H9 (cell line): ENCODE data around the gene SMARCE1. TPM values are rescaled to one million over a fixed set of nuclear protein-coding genes. Genes with fewer than 3 reads are reported as not detected.

Source experiments
- DNase-seq: peaks from one replicate; pipeline ENCODE4 v3.0.0-alpha.2; 2017
- H2AFZ ChIP-seq: one replicate; pipeline ENCODE4 v1.6.1; 2013; ENCODE audit warnings: mild to moderate bottlenecking, low read length, control low read depth, moderate library complexity
- H2AK5ac ChIP-seq: 2 replicates; pipeline ENCODE4 v1.6.1; 2013; ENCODE audit warnings: low read length, control low read depth, mixed read lengths; ENCODE audit not compliant: insufficient read length
- H2BK120ac ChIP-seq: one replicate; pipeline ENCODE4 v1.6.1; 2013; ENCODE audit warnings: low read depth, mild to moderate bottlenecking, low read length, control low read depth, inconsistent platforms; ENCODE audit not compliant: poor library complexity, severe bottlenecking
- H2BK12ac ChIP-seq: 2 replicates; pipeline ENCODE4 v1.6.1; 2013; ENCODE audit warnings: low read length, control low read depth, mixed read lengths, low read depth; ENCODE audit not compliant: insufficient read length
- H2BK15ac ChIP-seq: 2 replicates; pipeline ENCODE4 v1.6.1; 2013; ENCODE audit warnings: low read depth, low read length, control low read depth
- H2BK20ac ChIP-seq: one replicate; pipeline ENCODE4 v1.6.1; 2013; ENCODE audit warnings: low read depth, mild to moderate bottlenecking, low read length, control low read depth, inconsistent platforms; ENCODE audit not compliant: poor library complexity, severe bottlenecking
- H2BK5ac ChIP-seq: 2 replicates; pipeline ENCODE4 v1.6.1; 2013; ENCODE audit warnings: low read length, control low read depth, mixed read lengths; ENCODE audit not compliant: insufficient read length
- H3K14ac ChIP-seq: 2 replicates; pipeline ENCODE4 v1.6.1; 2013; ENCODE audit warnings: low read length, control low read depth; ENCODE audit not compliant: insufficient read depth
- H3K18ac ChIP-seq: 2 replicates; pipeline ENCODE4 v1.6.1; 2013; ENCODE audit warnings: low read depth, mild to moderate bottlenecking, mixed read lengths, low read length, control low read depth; ENCODE audit not compliant: insufficient read length
- H3K23ac ChIP-seq: 2 replicates; pipeline ENCODE4 v1.6.1; 2013; ENCODE audit warnings: low read length, control low read depth, mixed read lengths, low read depth; ENCODE audit not compliant: insufficient read length
- H3K23me2 ChIP-seq: 2 replicates; pipeline ENCODE4 v1.6.1; 2013; ENCODE audit warnings: low read depth, mild to moderate bottlenecking, mixed read lengths, low read length, control low read depth; ENCODE audit not compliant: insufficient read length, poor library complexity, severe bottlenecking
- H3K27ac ChIP-seq: 2 replicates; pipeline ENCODE4 v1.5.1; 2013; ENCODE audit warnings: low read length, control low read depth, mixed read lengths, low read depth; ENCODE audit not compliant: insufficient read length
- H3K27me3 ChIP-seq: 2 replicates; pipeline ENCODE4 v1.6.1; 2013; ENCODE audit warnings: low read length, control low read depth, inconsistent platforms; ENCODE audit not compliant: insufficient read depth
- H3K4ac ChIP-seq: 2 replicates; pipeline ENCODE4 v1.6.1; 2013; ENCODE audit warnings: low read depth, mild to moderate bottlenecking, control low read depth, inconsistent platforms, low read length, moderate library complexity
- H3K4me1 ChIP-seq: 2 replicates; pipeline ENCODE4 v1.6.1; 2013; ENCODE audit warnings: low read length, control low read depth, inconsistent platforms; ENCODE audit not compliant: insufficient read depth
- H3K4me2 ChIP-seq: 2 replicates; pipeline ENCODE4 v1.6.1; 2013; ENCODE audit warnings: low read length, control low read depth, mixed read lengths; ENCODE audit not compliant: insufficient read length, insufficient read depth
- H3K56ac ChIP-seq: 2 replicates; pipeline ENCODE4 v1.6.1; 2013; ENCODE audit warnings: low read depth, mild to moderate bottlenecking, mixed read lengths, low read length, control low read depth; ENCODE audit not compliant: insufficient read length
- H3K79me1 ChIP-seq: 2 replicates; pipeline ENCODE4 v1.6.1; 2013; ENCODE audit warnings: low read depth, mild to moderate bottlenecking, moderate library complexity, low read length, control low read depth, inconsistent platforms; ENCODE audit not compliant: insufficient read depth, poor library complexity, severe bottlenecking
- H3K79me2 ChIP-seq: 2 replicates; pipeline ENCODE4 v1.6.1; 2013; ENCODE audit warnings: low read length, control low read depth, inconsistent platforms; ENCODE audit not compliant: insufficient read depth
- H3K9ac ChIP-seq: 2 replicates; pipeline ENCODE4 v1.6.1; 2013; ENCODE audit warnings: low read length, control low read depth, mixed read lengths; ENCODE audit not compliant: insufficient read length; ENCODE audit errors: extremely low read depth
- H3K9me3 ChIP-seq: one replicate; pipeline ENCODE4 v1.6.1; 2013; ENCODE audit warnings: low read depth, low read length, inconsistent platforms; ENCODE audit not compliant: control insufficient read depth
- H3T11ph ChIP-seq: one replicate; pipeline ENCODE4 v1.6.1; 2013; ENCODE audit warnings: mild to moderate bottlenecking, low read length, control low read depth, inconsistent platforms
- H4K20me1 ChIP-seq: one replicate; pipeline ENCODE4 v1.6.1; 2013; ENCODE audit not compliant: control insufficient read depth, insufficient read length, insufficient read depth
- H4K5ac ChIP-seq: 2 replicates; pipeline ENCODE4 v1.6.1; 2013; ENCODE audit warnings: low read depth, mild to moderate bottlenecking, mixed read lengths, low read length, control low read depth; ENCODE audit not compliant: insufficient read length
- H4K8ac ChIP-seq: replicated peaks from 2 replicates; pipeline ENCODE4 v1.6.1; 2013; ENCODE audit warnings: low read length, control low read depth, mixed read lengths, low read depth; ENCODE audit not compliant: insufficient read length
- H4K91ac ChIP-seq: 2 replicates; pipeline ENCODE4 v1.6.1; 2013; ENCODE audit warnings: low read depth, mild to moderate bottlenecking, moderate library complexity, mixed read lengths, low read length, control low read depth; ENCODE audit not compliant: insufficient read length
- H3K27ac Mint-ChIP-seq, 3 experiments: 2 replicates in 2 of 3; 3 replicates in 1 of 3; pipeline ENCODE4 v1.8.0; 2020 to 2021; ENCODE audit warnings: mixed read lengths in 3 of 3, mild to moderate bottlenecking in 1 of 3, moderate library complexity in 1 of 3
- H3K27me3 Mint-ChIP-seq: 2 replicates; pipeline ENCODE4 v1.8.0; 2021; ENCODE audit warnings: low read depth, mild to moderate bottlenecking, moderate library complexity, mixed read lengths
- H3K36me3 Mint-ChIP-seq, 3 experiments: 2 replicates in 2 of 3; 3 replicates in 1 of 3; pipeline ENCODE4 v1.8.0; 2020 to 2021; ENCODE audit warnings: low read depth in 3 of 3, mixed read lengths in 3 of 3; ENCODE audit not compliant: insufficient read depth in 1 of 3
- H3K4me1 Mint-ChIP-seq, 2 experiments: 2 replicates each; pipeline ENCODE4 v1.8.0; 2020; ENCODE audit warnings: mixed read lengths in 2 of 2
- H3K4me3 Mint-ChIP-seq, 2 experiments: 2 replicates in 1 of 2; 3 replicates in 1 of 2; pipeline ENCODE4 v1.8.0; 2020 to 2021; ENCODE audit warnings: mild to moderate bottlenecking in 2 of 2, mixed read lengths in 2 of 2, moderate library complexity in 1 of 2
- H3K9me3 Mint-ChIP-seq, 2 experiments: 2 replicates in 1 of 2; 3 replicates in 1 of 2; pipeline ENCODE4 v1.8.0; 2020; ENCODE audit warnings: mild to moderate bottlenecking in 2 of 2, mixed read lengths in 2 of 2, moderate library complexity in 1 of 2
- CTCF ChIP-seq: fragments of 200-600 bp; sonication (generic); conservative IDR thresholded peaks from 3 replicates; pipeline ENCODE4 v1.8.0; 2021; ENCODE audit warnings: antibody characterized with exemption, mild to moderate bottlenecking
- total RNA-seq: library from RNA; stranded (reverse); gene quantifications from 2 replicates; pipeline ENCODE4 v1.2.1, GENCODE V29; 2021

Gene SMARCE1
- total RNA-seq, 1 experiment from 2014 or later: 122 TPM

GRCh38 chr17:40666331-40666730 lies 18.7 kb upstream of the SMARCE1 start:
- TF ChIP-seq CTCF: no peak
- no peak overlapping the region for H3K23ac ChIP-seq
- H2BK15ac ChIP-seq: no peak overlapping the region
- H2BK120ac ChIP-seq: no peak overlapping the region
- H3K9ac ChIP-seq: no peak overlapping the region
- no peaks in the 10 kb centered on the region for H3K79me1 ChIP-seq
- Mint-ChIP-seq H3K27me3 (peaks cover 15% of the 10 kb centered on the region), H3K4me3 (no peak overlapping the region), H3K4me1 (peaks cover 8 to 12% of the 10 kb centered on the region in 2 experiments), H3K9me3 (no peaks in the 10 kb centered on the region), H3K27ac (no peak overlapping the region; a peak in 2 of 7 replicates), H3K36me3 (no peaks in the 10 kb centered on the region)
- no peak overlapping the region for H2AFZ ChIP-seq
- no peak overlapping the region for H3K14ac ChIP-seq
- H4K91ac ChIP-seq: no peak overlapping the region
- H3K4me1 ChIP-seq: peaks cover 2% of the 10 kb centered on the region; the same call in 1 of the 2 replicates
- H2BK5ac ChIP-seq: no peak overlapping the region
- H4K8ac ChIP-seq: no peak overlapping the region
- H2BK12ac ChIP-seq: no peak overlapping the region
- no peak overlapping the region for H2AK5ac ChIP-seq
- no peaks in the 10 kb centered on the region for H4K20me1 ChIP-seq
- H3T11ph ChIP-seq: no peak overlapping the region
- no peak overlapping the region for H2BK20ac ChIP-seq
- no peak overlapping the region for H3K18ac ChIP-seq
- no peak overlapping the region for H3K4ac ChIP-seq
- H3K56ac ChIP-seq: no peak overlapping the region
- DNase-seq: no peak
- peaks cover 4% of the 10 kb centered on the region for H3K23me2 ChIP-seq
- H3K9me3 ChIP-seq: no peaks in the 10 kb centered on the region
- no peaks in the 10 kb centered on the region for H3K27me3 ChIP-seq
- H3K79me2 ChIP-seq: no peaks in the 10 kb centered on the region
- H4K5ac ChIP-seq: no peak overlapping the region
- no peak overlapping the region for H3K4me2 ChIP-seq
- no peak overlapping the region for H3K27ac ChIP-seq
